ENCODE measurements around the gene CD320. TPM values are rescaled to one million over a fixed set of nuclear protein-coding genes. Genes with fewer than 3 reads are reported as not detected.
A peak's percentile ranks its signal among the peaks of the same experiment; 100 is the strongest.
"Not testable (repeated sequence)": the region's sequence is repeated elsewhere in the genome, so short reads cannot be mapped to it uniquely, and the experiment has no call there.

CD320 gene
- total RNA-seq, 1 experiment from 2014 or later, result 93.7 TPM

- DNase-seq (ENCODE audit: low read depth), result no peak
Measured at GRCh38 chr19:8333767-8334457, 25.8 kb upstream of the CD320 start.

GRCh38 chr19:8332976-8333766, 25.0 kb upstream of the CD320 start:
- DNase-seq (ENCODE audit: low read depth), result no peak

GRCh38 chr19:8331263-8331845, 23.2 kb upstream of the CD320 start:
- DNase-seq (ENCODE audit: low read depth), result no peak

GRCh38 chr19:8329996-8330395, 21.8 kb upstream of the CD320 start:
- DNase-seq (ENCODE audit: low read depth), result no peak

GRCh38 chr19:8325454-8325853, 17.3 kb upstream of the CD320 start:
- no peak for DNase-seq (ENCODE audit: low read depth)

- DNase-seq (ENCODE audit: low read depth), result no peak
Measured at GRCh38 chr19:8324186-8325050, 16.3 kb upstream of the CD320 start.

GRCh38 chr19:8323781-8324185, 15.6 kb upstream of the CD320 start:
- no peak for DNase-seq (ENCODE audit: low read depth)

GRCh38 chr19:8322638-8322997, 14.5 kb upstream of the CD320 start:
- no peak for DNase-seq (ENCODE audit: low read depth)

- DNase-seq (ENCODE audit: low read depth), result no peak
Measured at GRCh38 chr19:8321986-8322637, 14.0 kb upstream of the CD320 start.

- DNase-seq (ENCODE audit: low read depth), result peak; percentile 92
Measured at GRCh38 chr19:8321067-8321985, 13.2 kb upstream of the CD320 start, which contains the start of the genes NDUFA7 and RPS28. Gene NDUFA7, minus strand, starts transcription at chr19:8321375. Its CDS starts 17 bp downstream, at chr19:8321358. Gene RPS28, plus strand, starts transcription at chr19:8321496. Its CDS starts 35 bp downstream, at chr19:8321531.

- DNase-seq (ENCODE audit: low read depth), result no peak
Measured at GRCh38 chr19:8320564-8321066, 12.5 kb upstream of the CD320 start.

- no peak for DNase-seq (ENCODE audit: low read depth)
Measured at GRCh38 chr19:8319807-8320520, 11.8 kb upstream of the CD320 start.

- not testable (repeated sequence) for DNase-seq (ENCODE audit: low read depth)
Measured at GRCh38 chr19:8318835-8319234, 10.7 kb upstream of the CD320 start.

GRCh38 chr19:8316351-8317125, 8.4 kb upstream of the CD320 start:
- no peak for DNase-seq (ENCODE audit: low read depth)

GRCh38 chr19:8314981-8315640, 7.0 kb upstream of the CD320 start:
- DNase-seq (ENCODE audit: low read depth), result not testable (repeated sequence)

GRCh38 chr19:8311461-8312260, 3.5 kb upstream of the CD320 start:
- no peak for DNase-seq (ENCODE audit: low read depth)
